PC-3 (cell line): Measurements from ENCODE around the gene GDAP2. TPM values are rescaled to one million over a fixed set of nuclear protein-coding genes. Genes with fewer than 3 reads are reported as not detected.

Experiments used
- ATAC-seq: fragments of 200-7000 bp; cut with Tn5 transposase; 2 replicates; pipeline ENCODE4 v1.9.1; 2020; ENCODE audit warnings: mild to moderate bottlenecking, moderate library complexity
- BruUV-seq: library from RNA; stranded (reverse); fragments of 400-500 nt; replicated peaks from 2 replicates; lab custom pipeline; 2021; lab: Mats Ljungman, UMichigan
- CTCF ChIA-PET: fragments of 300-600 bp; sonication (Branson Sonifier 250); formaldehyde crosslinking; loops from one replicate; lab custom pipeline; 2022; ENCODE audit warnings: antibody characterized with exemption; lab: Charles Lee
- POLR2A ChIA-PET: fragments of 300-600 bp; sonication (Branson Sonifier 250); formaldehyde crosslinking; loops from one replicate; lab custom pipeline; 2022; ENCODE audit warnings: antibody characterized with exemption; ENCODE audit not compliant: unreplicated experiment; lab: Charles Lee
- DNase-seq: peaks from one replicate; pipeline ENCODE4 v3.0.0-alpha.2; 2015
- H2AFZ ChIP-seq: fragments of 300-600 bp; sonication (generic); 2 replicates; pipeline ENCODE4 v1.6.0; 2016; ENCODE audit warnings: antibody characterized with exemption, low read length
- H3F3A ChIP-seq: fragments of 300-600 bp; sonication (generic); one replicate; pipeline ENCODE4 v1.6.0; 2017; ENCODE audit warnings: antibody characterized with exemption, low read length, control low read depth, mild to moderate bottlenecking; ENCODE audit not compliant: unreplicated experiment
- H3K27ac ChIP-seq: fragments of 300-600 bp; sonication (generic); 2 replicates; pipeline ENCODE4 v1.5.1; 2016; ENCODE audit warnings: mild to moderate bottlenecking, low read length
- H3K27me3 ChIP-seq: fragments of 300-600 bp; sonication (generic); 2 replicates; pipeline ENCODE4 v1.6.1; 2016; ENCODE audit warnings: low read length, mixed read lengths
- H3K36me3 ChIP-seq: fragments of 300-600 bp; sonication (generic); 2 replicates; pipeline ENCODE4 v1.6.1; 2016; ENCODE audit warnings: low read depth, mixed run types, low read length, mixed read lengths
- H3K4me1 ChIP-seq: fragments of 300-600 bp; sonication (generic); 2 replicates; pipeline ENCODE4 v1.5.1; 2016; ENCODE audit warnings: low read length; ENCODE audit not compliant: insufficient read depth
- H3K4me2 ChIP-seq: fragments of 300-600 bp; sonication (generic); 2 replicates; pipeline ENCODE4 v1.6.0; 2016; ENCODE audit warnings: low read length
- H3K4me3 ChIP-seq: fragments of 300-600 bp; sonication (generic); 2 replicates; pipeline ENCODE4 v1.5.1; 2016; ENCODE audit warnings: mild to moderate bottlenecking, low read length, mixed read lengths
- H3K79me2 ChIP-seq: fragments of 300-600 bp; sonication (generic); 2 replicates; pipeline ENCODE4 v1.6.1; 2017; ENCODE audit warnings: low read length, mixed read lengths
- H3K9ac ChIP-seq: fragments of 300-600 bp; sonication (generic); 2 replicates; pipeline ENCODE4 v1.6.0; 2016; ENCODE audit warnings: mild to moderate bottlenecking, low read length
- H3K9me2 ChIP-seq: fragments of 300-600 bp; sonication (generic); replicated peaks from 2 replicates; pipeline ENCODE4 v1.6.1; 2016; ENCODE audit warnings: mixed run types, low read length, mixed read lengths
- H3K9me3 ChIP-seq: fragments of 300-600 bp; sonication (generic); 2 replicates; pipeline ENCODE4 v1.6.1; 2016; ENCODE audit warnings: low read length, mixed read lengths
- H4K20me1 ChIP-seq: fragments of 300-600 bp; sonication (generic); 2 replicates; pipeline ENCODE4 v1.6.1; 2016; ENCODE audit warnings: low read length, mixed read lengths
- CTCF ChIP-seq: fragments of 300-600 bp; sonication (generic); conservative IDR thresholded peaks from 2 replicates; pipeline ENCODE4 v1.5.1; 2017; ENCODE audit warnings: antibody characterized with exemption, low read depth, mild to moderate bottlenecking, low read length
- EZH2 ChIP-seq: fragments of 300-600 bp; sonication (generic); IDR thresholded peaks from one replicate; pipeline ENCODE4 v1.6.1; 2017; ENCODE audit warnings: antibody characterized with exemption, mild to moderate bottlenecking, low read length; ENCODE audit not compliant: unreplicated experiment
- EZH2phosphoT487 ChIP-seq: fragments of 300-600 bp; sonication (generic); IDR thresholded peaks from 2 replicates; pipeline ENCODE4 v1.6.1; 2018; ENCODE audit warnings: mild to moderate bottlenecking, antibody characterized with exemption, low read length, borderline replicate concordance
- intact Hi-C: fragments of 100-400 bp; cut with micrococcal nuclease; formaldehyde crosslinking; loops from 2 replicates; pipeline ENCODE4 v1.9.0; 2023
- total RNA-seq: library from RNA; depleted of rRNA; stranded (reverse); fragments of >200 nt; gene quantifications from 2 replicates; pipeline ENCODE4 v1.2.3, GENCODE V29; 2014

Gene GDAP2
- total RNA-seq, 1 experiment from 2014 or later = 20.7 TPM

GRCh38 chr1:117932576-117932975 lies 3.2 kb upstream of the GDAP2 start:
- DNase-seq (peak; percentile 69), ATAC-seq (peak; percentile 10)
- H3K4me1 ChIP-seq = peaks cover 35% of the 10 kb centered on the region
- H3K27ac ChIP-seq = 0 out of 2 replicates have a peak overlapping the region, but pooled peaks have one; percentile 2
- BruUV-seq = no TSS peak
- H3K4me2 ChIP-seq = peak overlapping the region; percentile 90
- H3K9me2 ChIP-seq = no peaks in the 10 kb centered on the region
- H3K9ac ChIP-seq = no peak overlapping the region
- H3F3A ChIP-seq = no peaks in the 10 kb centered on the region
- H2AFZ ChIP-seq = no peak overlapping the region
- H3K27me3 ChIP-seq = no peaks in the 10 kb centered on the region
- H3K79me2 ChIP-seq = peaks cover 72% of the 10 kb centered on the region
- H3K36me3 ChIP-seq = peaks cover 32% of the 10 kb centered on the region; the same call in 1 of the 2 replicates
- no peak for TF ChIP-seq CTCF
- TF ChIP-seq EZH2 = no peak
- TF ChIP-seq EZH2phosphoT487 = no peak
- peak overlapping the region; percentile 86; the same call in 1 of the 2 replicates for H3K4me3 ChIP-seq
- ChIA-PET CTCF (no interaction called here), POLR2A (no interaction called here)
- H3K9me3 ChIP-seq = no peaks in the 10 kb centered on the region
- peaks cover 30% of the 10 kb centered on the region for H4K20me1 ChIP-seq
- intact Hi-C loops = no loop called here

GRCh38 chr1:117930484-117930883 lies 1.1 kb upstream of the GDAP2 start:
- ChIA-PET POLR2A (interaction anchor here (0.6 to 0.7 kb wide), 2 partner anchors 552 to 802 kb away, joined by 3 to 6 read pairs; no protein-coding TSS in a partner anchor), CTCF (no interaction called here)
- no peaks in the 10 kb centered on the region for H3F3A ChIP-seq
- no TSS peak for BruUV-seq
- ATAC-seq (no peak), DNase-seq (no peak)
- no peaks in the 10 kb centered on the region for H3K9me3 ChIP-seq
- peak overlapping the region; percentile 86 for H3K4me3 ChIP-seq
- no peak for TF ChIP-seq EZH2phosphoT487
- no peak for TF ChIP-seq EZH2
- TF ChIP-seq CTCF = no peak
- H3K79me2 ChIP-seq = peaks cover 93% of the 10 kb centered on the region
- no peaks in the 10 kb centered on the region for H3K27me3 ChIP-seq
- no peak overlapping the region for H3K27ac ChIP-seq
- peaks cover 23% of the 10 kb centered on the region; the same call in 1 of the 2 replicates for H3K36me3 ChIP-seq
- peaks cover 37% of the 10 kb centered on the region for H4K20me1 ChIP-seq
- H3K4me2 ChIP-seq = peak overlapping the region; percentile 90
- no peaks in the 10 kb centered on the region for H3K9me2 ChIP-seq
- H3K9ac ChIP-seq = peak overlapping the region; percentile 93
- peak overlapping the region; percentile 77 for H2AFZ ChIP-seq
- H3K4me1 ChIP-seq = peaks cover 42% of the 10 kb centered on the region
- intact Hi-C loops = no loop called here

GRCh38 chr1:117930173-117930447 lies 689 bp upstream of the GDAP2 start:
- ChIA-PET POLR2A (interaction anchor here (0.7 kb wide), 1 partner anchor 801 kb away, joined by 3 read pairs; no protein-coding TSS in a partner anchor), CTCF (no interaction called here)
- peak overlapping the region; percentile 86 for H3K4me3 ChIP-seq

More at GRCh38 chr1:117930173-117930447, 689 bp upstream of the GDAP2 start:
- no TSS peak for BruUV-seq
- H3K27me3 ChIP-seq = no peaks in the 10 kb centered on the region
- no peaks in the 10 kb centered on the region for H3F3A ChIP-seq
- H4K20me1 ChIP-seq = peaks cover 37% of the 10 kb centered on the region
- H2AFZ ChIP-seq = peak overlapping the region; percentile 77
- TF ChIP-seq CTCF = no peak
- no peak for TF ChIP-seq EZH2
- no peak for TF ChIP-seq EZH2phosphoT487
- peaks cover 19% of the 10 kb centered on the region; the same call in 1 of the 2 replicates for H3K36me3 ChIP-seq
- no peak for DNase-seq
- ATAC-seq = no peak
- peaks cover 45% of the 10 kb centered on the region for H3K4me1 ChIP-seq
- H3K9me2 ChIP-seq = no peaks in the 10 kb centered on the region
- peaks cover 96% of the 10 kb centered on the region for H3K79me2 ChIP-seq
- no peaks in the 10 kb centered on the region for H3K9me3 ChIP-seq
- H3K27ac ChIP-seq = peak overlapping the region; percentile 31
- H3K4me2 ChIP-seq = peak overlapping the region; percentile 90
- H3K9ac ChIP-seq = peak overlapping the region; percentile 93
- intact Hi-C loops = no loop called here
